Loucy (cell line): ENCODE results near the gene SPEF2.

Experiments used
- EZH2phosphoT487 ChIP-seq: fragments of 200-600 bp; IDR thresholded peaks from 2 replicates; pipeline ENCODE4 v1.6.1; 2018; ENCODE audit warnings: antibody characterized with exemption, mild to moderate bottlenecking, moderate library complexity, borderline replicate concordance
- TF ChIP-seq, protein P1 (sequence below): fragments of 200-600 bp; sonication (generic); conservative IDR thresholded peaks from 2 replicates; pipeline ENCODE4 v1.5.1; 2014; ENCODE audit warnings: mild to moderate bottlenecking, antibody characterized with exemption, low read length

DNA sequence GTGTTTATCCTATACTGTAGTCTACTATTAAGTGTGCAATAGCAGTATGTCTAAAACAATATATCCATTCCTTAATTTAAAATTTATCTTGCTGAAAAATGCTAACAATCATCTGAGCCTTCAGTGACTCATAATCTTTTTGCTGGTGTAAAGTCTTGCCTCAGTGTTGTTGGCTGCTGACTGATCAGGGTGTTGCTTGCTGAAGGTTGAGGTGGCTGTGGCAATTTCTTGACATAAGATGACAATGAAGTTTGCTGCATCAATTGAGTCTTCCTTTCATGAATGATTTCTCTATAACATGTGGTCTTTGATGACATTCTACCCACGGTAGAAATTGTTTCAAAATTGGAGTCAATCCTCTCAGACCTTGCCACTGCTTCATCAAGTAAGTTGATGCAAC, 24.3 kb upstream of the SPEF2 start:
- TF ChIP-seq, protein P1, sequence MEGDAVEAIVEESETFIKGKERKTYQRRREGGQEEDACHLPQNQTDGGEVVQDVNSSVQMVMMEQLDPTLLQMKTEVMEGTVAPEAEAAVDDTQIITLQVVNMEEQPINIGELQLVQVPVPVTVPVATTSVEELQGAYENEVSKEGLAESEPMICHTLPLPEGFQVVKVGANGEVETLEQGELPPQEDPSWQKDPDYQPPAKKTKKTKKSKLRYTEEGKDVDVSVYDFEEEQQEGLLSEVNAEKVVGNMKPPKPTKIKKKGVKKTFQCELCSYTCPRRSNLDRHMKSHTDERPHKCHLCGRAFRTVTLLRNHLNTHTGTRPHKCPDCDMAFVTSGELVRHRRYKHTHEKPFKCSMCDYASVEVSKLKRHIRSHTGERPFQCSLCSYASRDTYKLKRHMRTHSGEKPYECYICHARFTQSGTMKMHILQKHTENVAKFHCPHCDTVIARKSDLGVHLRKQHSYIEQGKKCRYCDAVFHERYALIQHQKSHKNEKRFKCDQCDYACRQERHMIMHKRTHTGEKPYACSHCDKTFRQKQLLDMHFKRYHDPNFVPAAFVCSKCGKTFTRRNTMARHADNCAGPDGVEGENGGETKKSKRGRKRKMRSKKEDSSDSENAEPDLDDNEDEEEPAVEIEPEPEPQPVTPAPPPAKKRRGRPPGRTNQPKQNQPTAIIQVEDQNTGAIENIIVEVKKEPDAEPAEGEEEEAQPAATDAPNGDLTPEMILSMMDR: no peak
- TF ChIP-seq EZH2phosphoT487: no peak
